ENCODE measurements around the gene AKT3. TPM values are rescaled to one million over a fixed set of nuclear protein-coding genes. Genes with fewer than 3 reads are reported as not detected.

AKT3 gene
- total and polyA plus RNA-seq, 5 donors from 2014 or later = 0.81 to 84.2 (median 2.8) TPM

Other genes with a start within 250 kb of the AKT3 start
- gene ZBTB18, start 201.0 kb upstream of the AKT3 start, total RNA-seq = 21.7 TPM
- 1 to 10 TPM in 3 of 4 donors, under 1 TPM in 1; 0.76 to 2.1 (median 1.9) TPM for gene ZBTB18, start 201.0 kb upstream of the AKT3 start, polyA plus RNA-seq

All from CD4-positive, CD25-positive, alpha-beta regulatory T cell (primary cell).